HG02981 (cell line): Measurements from ENCODE around the gene ADAMTS12.

Source experiments
- ATAC-seq: cut with Tn5 transposase; IDR thresholded peaks from one replicate; pipeline ENCODE4 v1.9.1; 2021; ENCODE audit warnings: mild to moderate bottlenecking, moderate library complexity; ENCODE audit not compliant: unreplicated experiment

ADAMTS12 gene

DNA sequence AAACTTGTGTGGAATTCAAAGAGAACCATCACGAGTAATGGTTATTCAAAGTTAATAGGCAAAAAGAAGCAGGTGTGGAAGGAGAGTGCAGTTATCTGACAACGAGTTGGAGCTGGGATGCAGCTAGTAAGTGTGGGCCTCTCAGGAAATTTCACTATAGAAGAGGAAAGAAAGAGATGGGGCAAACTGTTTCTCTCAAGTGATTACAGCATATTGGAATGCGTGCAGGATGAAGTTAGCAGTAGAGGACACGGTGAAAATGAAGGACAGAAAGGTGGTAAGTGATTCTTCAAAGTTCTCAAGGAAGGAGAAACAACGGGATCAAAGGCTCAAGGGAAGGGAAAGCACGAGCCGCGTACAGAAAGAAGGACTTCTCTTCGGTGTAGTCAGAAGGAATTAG lies 84.0 kb downstream of the ADAMTS12 start:
- ATAC-seq = no peak

GRCh38 chr5:33806738-33807442 lies 84.9 kb downstream of the ADAMTS12 start:
- ATAC-seq = no peak

- ATAC-seq = no peak
Measured at GRCh38 chr5:33801292-33801691, 90.5 kb downstream of the ADAMTS12 start.

GRCh38 chr5:33800241-33800950 lies 91.4 kb downstream of the ADAMTS12 start:
- ATAC-seq = no peak

GRCh38 chr5:33795496-33795895 lies 96.3 kb downstream of the ADAMTS12 start:
- ATAC-seq = no peak

DNA sequence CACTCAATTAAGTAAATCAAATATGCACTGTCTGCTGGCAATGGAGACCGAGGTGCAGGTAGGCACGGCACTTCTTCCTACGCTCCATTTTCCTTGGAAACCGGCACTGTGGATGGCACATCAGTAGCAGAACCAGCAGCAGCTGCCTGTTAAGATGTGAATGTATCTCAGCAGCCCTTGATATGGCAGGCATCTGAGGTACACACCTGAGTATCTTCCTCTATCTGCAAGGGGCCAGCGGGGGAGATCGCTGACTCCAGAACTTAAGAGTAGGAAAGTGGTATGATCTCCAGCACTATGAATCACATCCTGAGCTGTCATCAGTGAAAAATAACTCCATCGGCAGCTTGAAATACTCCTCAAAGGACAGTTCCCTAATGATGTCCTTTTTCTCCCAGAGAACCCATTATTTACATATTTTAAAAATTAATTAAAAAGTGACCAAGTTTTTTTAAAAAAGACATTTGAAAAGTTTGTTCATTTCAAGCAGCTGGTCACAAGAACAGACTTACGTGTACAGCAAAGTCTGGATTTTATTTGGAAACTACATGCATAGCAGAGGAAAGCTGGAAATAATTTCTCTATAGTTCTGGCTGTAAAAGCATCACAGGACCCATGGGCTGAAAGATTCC lies 97.1 kb downstream of the ADAMTS12 start:
- no peak for ATAC-seq

DNA sequence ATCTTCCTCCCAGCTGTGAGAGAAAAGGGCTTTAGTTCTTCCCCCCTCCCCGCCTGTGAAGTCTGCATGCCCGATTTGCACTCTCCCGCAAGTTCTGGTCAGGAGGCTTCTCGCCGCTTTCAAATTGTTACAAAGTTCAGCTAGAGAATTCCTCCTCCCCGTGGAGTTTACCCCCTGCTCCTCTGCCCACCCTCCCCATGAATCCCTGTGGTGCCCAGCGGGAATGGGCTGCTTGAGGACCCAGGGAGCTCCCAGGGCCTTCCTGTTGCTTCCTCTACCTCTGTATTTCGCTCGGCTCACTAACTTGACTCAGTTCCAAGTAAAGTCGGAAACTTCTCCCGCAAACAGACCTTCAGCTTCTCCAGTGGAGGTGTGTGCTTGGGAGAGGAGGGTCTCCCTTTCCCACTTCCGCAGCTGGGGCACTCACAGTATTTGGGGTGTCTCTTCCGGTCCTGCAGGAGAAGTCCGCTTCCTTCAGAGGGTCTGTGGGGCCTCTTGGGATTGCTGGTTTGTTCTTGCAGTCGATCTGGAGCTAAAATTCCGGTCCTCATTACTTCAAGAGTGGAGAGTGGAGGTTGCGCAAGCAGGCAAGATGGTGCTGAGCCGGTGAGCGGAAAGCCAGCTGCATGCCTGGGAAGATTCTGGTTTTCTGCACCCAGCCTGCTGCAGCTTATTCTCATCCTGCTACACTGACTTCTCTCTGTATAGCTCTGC lies 97.8 kb downstream of the ADAMTS12 start:
- no peak for ATAC-seq

DNA sequence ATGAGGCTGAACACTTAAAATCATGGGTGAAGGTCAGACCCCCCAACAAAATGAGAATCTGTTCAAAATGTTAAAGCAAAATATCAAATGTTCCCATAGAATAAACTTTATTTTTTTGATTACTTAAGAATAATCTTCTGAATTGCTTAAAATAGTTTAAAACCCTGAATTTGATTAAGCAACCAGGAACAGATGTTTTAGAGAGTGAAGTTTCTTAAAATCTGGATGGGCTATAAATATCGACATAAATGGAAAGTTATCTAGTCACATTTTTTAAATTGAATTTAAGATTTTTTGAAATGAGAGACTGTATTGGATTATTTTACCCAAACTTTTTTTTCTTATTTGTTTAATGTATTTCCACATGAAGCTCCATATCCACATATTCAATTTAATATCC lies 98.5 kb downstream of the ADAMTS12 start:
- ATAC-seq = no peak

- no peak for ATAC-seq
Measured at GRCh38 chr5:33792559-33792958, 99.2 kb downstream of the ADAMTS12 start.

DNA sequence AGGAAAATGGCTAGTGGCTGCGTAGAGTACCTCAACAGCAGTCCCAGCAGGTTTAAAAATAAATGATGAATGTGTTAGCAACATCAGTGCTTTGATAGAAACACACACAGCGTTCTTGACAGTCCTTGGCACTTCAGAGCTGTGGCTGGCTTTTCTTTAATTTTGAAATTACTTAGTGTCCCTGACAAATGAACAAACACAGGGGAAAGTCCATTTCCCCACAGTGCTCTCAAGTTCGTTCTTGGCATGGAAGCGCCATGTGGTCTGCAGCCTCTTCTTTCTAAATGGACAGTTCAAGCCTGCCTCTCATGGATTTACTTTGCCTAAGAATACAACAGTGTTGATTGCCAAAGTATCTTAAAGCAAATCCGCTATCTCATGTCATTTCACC lies 102.2 kb downstream of the ADAMTS12 start:
- ATAC-seq = no peak

DNA sequence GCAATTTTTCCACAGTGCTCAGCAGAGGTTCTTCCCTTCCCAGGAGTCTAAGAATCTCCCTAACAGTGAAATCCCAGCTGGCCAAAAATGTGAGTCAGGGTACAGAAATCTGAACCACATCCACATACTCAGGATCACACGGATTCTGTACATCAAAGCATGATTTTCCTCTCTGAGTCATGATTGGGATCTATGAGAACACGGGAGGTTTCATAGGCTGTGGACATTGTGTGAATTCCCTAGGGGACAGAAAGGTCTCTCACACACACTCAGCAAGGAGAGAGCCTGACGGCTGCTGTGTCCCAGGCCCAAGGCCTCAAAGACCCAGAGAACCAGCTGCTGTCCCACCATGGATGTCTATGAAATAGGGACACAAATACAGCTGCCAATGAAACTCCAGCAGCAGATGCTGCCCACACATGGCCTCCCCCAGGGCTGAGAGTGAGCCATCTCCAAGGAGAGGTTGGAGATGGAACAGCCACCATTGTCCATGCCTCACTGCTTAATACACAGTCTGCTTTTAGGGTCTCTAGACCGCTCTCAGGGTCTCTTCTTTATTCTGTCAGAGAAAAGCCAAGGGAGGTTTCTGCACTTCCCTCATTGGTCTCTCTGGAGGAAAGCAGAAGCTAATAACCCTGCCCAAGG lies 102.7 kb downstream of the ADAMTS12 start:
- no peak for ATAC-seq

DNA sequence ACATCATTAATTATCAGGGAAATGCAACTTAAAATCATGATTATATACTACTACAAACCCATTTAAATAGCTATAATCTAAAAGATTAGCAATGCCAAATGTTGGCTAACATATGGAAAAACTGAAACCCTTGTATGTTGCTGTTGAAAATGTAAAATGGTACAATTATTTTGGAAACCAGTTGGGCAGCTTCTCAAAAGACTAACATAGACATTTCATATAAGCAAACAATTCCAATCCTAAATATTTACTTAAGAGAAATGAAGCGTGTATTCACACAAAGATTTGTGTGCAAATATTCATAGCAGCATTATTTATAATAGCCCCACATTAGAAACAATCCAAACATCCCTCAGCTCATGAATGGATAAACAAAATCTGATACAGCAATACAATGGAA lies 106.2 kb downstream of the ADAMTS12 start:
- no peak for ATAC-seq

- ATAC-seq = no peak
Measured at GRCh38 chr5:33781286-33781685, 110.5 kb downstream of the ADAMTS12 start.

- ATAC-seq = no peak
Measured at GRCh38 chr5:33776151-33776660, 115.6 kb downstream of the ADAMTS12 start.

DNA sequence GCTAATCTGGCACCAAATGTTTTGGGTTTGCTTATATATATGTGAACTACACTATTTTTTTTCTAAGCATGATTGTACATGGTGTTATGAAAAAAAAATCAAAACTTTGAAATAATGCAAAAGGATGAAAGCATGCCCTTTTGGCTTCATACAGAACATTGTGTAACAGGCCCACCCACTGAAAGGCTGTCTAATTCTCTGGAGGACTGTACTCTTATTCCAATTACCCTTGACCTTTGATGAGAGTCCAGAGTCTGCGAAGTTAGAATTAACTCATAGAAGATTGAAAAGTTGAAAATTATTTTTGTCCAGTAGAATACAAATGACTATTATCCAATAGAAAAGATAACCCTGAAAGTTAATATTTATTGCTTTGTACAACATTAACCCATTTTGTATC lies 117.4 kb downstream of the ADAMTS12 start:
- no peak for ATAC-seq

GRCh38 chr5:33772380-33772897 lies 119.4 kb downstream of the ADAMTS12 start:
- ATAC-seq = no peak

DNA sequence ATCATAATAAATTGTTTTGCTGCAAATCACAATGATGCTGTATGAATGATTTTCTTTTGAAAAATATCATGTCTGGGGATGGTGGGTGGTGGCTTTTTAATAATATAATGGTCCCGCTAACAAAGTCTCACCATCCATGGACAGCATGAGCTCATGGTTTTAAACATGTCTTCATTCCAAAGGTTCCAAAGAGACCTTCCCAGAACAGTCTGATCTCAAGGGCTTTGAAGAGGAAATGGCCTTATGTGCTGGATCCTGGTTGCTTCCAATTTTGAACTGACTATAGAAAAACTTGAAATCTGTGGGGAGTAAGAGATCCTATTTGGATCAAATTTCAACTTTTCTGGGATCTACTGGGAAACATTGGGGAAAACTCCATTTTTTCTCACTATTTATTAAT lies 121.8 kb downstream of the ADAMTS12 start:
- ATAC-seq = no peak

- no peak for ATAC-seq
Measured at GRCh38 chr5:33769196-33769595, 122.6 kb downstream of the ADAMTS12 start.

- ATAC-seq = no peak
Measured at GRCh38 chr5:33766023-33766422, 125.8 kb downstream of the ADAMTS12 start.

GRCh38 chr5:33764786-33765185 lies 127.0 kb downstream of the ADAMTS12 start:
- no peak for ATAC-seq

- no peak for ATAC-seq
Measured at GRCh38 chr5:33763435-33763834, 128.4 kb downstream of the ADAMTS12 start.
